OCI-LY1 (cell line): ENCODE measurements around the gene ASPSCR1.
"Not testable (repeated sequence)": the region's sequence is repeated elsewhere in the genome, so short reads cannot be mapped to it uniquely, and the experiment has no call there.

Experiments
- H2AFZ ChIP-seq: fragments of 200-600 bp; sonication (generic), shearing (Covaris generic); 2 replicates; pipeline ENCODE4 v1.6.0; 2014; ENCODE audit warnings: antibody characterized with exemption, mild to moderate bottlenecking, low read length
- H3F3A ChIP-seq: fragments of 200-600 bp; sonication (generic), shearing (Covaris generic); 2 replicates; pipeline ENCODE4 v1.6.0; 2014; ENCODE audit warnings: mild to moderate bottlenecking, antibody characterized with exemption, low read length, moderate library complexity; ENCODE audit not compliant: insufficient read depth
- H3K27ac ChIP-seq: fragments of 200-600 bp; sonication (generic); 2 replicates; pipeline ENCODE4 v1.5.1; 2014; ENCODE audit warnings: low read length, mixed run types, mild to moderate bottlenecking, low read depth; ENCODE audit not compliant: poor library complexity, severe bottlenecking
- H3K27me3 ChIP-seq: fragments of 200-600 bp; sonication (generic); 2 replicates; pipeline ENCODE4 v1.6.0; 2014; ENCODE audit warnings: antibody characterized with exemption, mild to moderate bottlenecking, low read length, moderate library complexity; ENCODE audit not compliant: insufficient read depth
- H3K36me3 ChIP-seq: fragments of 200-600 bp; sonication (generic); 2 replicates; pipeline ENCODE4 v1.6.1; 2014; ENCODE audit warnings: mild to moderate bottlenecking, antibody characterized with exemption, low read length, moderate library complexity, mixed read lengths; ENCODE audit not compliant: insufficient read depth
- H3K4me1 ChIP-seq: fragments of 200-600 bp; sonication (generic); 2 replicates; pipeline ENCODE4 v1.5.1; 2014; ENCODE audit warnings: mild to moderate bottlenecking, low read length, moderate library complexity; ENCODE audit not compliant: insufficient read depth, severe bottlenecking
- H3K4me2 ChIP-seq: fragments of 200-600 bp; sonication (generic), shearing (Covaris generic); 2 replicates; pipeline ENCODE4 v1.6.1; 2014; ENCODE audit warnings: low read length
- H3K4me3 ChIP-seq: fragments of 200-600 bp; sonication (generic); 2 replicates; pipeline ENCODE4 v1.5.1; 2014; ENCODE audit warnings: low read length, low read depth, mild to moderate bottlenecking, mixed read lengths; ENCODE audit not compliant: poor library complexity, severe bottlenecking
- H3K79me2 ChIP-seq: fragments of 200-600 bp; shearing (Covaris generic); 2 replicates; pipeline ENCODE4 v1.6.1; 2016; ENCODE audit warnings: mixed run types, low read length, mixed read lengths; ENCODE audit not compliant: insufficient read depth
- H3K9ac ChIP-seq: fragments of 200-600 bp; sonication (generic), shearing (Covaris generic); 2 replicates; pipeline ENCODE4 v1.6.1; 2014; ENCODE audit warnings: mild to moderate bottlenecking, low read length, mixed read lengths
- H3K9me2 ChIP-seq: fragments of 200-600 bp; sonication (generic), shearing (Covaris generic); 2 replicates; pipeline ENCODE4 v1.6.1; 2014; ENCODE audit warnings: low read depth, mild to moderate bottlenecking, low read length, mixed read lengths
- H3K9me3 ChIP-seq: fragments of 200-600 bp; shearing (Covaris generic); 2 replicates; pipeline ENCODE4 v1.6.1; 2014; ENCODE audit warnings: low read length, mixed read lengths
- H4K20me1 ChIP-seq: fragments of 200-600 bp; sonication (generic), shearing (Covaris generic); 2 replicates; pipeline ENCODE4 v1.6.0; 2016; ENCODE audit warnings: mild to moderate bottlenecking, low read length; ENCODE audit not compliant: insufficient read depth
- EZH2 ChIP-seq: fragments of 200-600 bp; sonication (generic), shearing (Covaris generic); IDR thresholded peaks from 2 replicates; pipeline ENCODE4 v1.8.0; 2017; ENCODE audit warnings: borderline replicate concordance, mixed run types, mild to moderate bottlenecking, antibody characterized with exemption, low read length, moderate library complexity, mixed read lengths
- TF ChIP-seq, protein P1 (sequence below): fragments of 200-600 bp; sonication (generic), shearing (Covaris generic); IDR thresholded peaks from 2 replicates; pipeline ENCODE4 v1.5.1; 2017; ENCODE audit warnings: mild to moderate bottlenecking, antibody characterized with exemption, low read length, moderate library complexity, mixed read lengths

The ASPSCR1 gene

DNA sequence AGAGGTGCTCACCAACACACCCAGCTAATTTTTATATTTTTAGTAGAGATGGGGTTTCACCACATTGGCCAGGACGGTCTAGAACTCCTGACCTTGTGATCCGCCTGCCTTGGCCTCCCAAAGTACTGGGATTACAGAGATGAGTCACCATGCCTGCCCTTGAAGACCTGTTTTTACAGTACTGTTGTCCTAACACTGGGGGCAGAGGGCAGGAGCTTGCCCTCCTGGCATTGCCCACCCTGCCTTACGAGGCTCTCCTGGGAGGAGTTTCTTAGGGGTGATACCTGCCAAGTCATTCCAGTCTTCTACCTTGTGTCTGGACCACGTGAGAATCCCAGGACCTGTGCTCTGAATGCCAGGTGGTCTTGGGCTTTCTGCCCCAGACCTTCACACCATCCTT is 2.7 kb downstream of the ASPSCR1 start:
- no peaks in the 10 kb centered on the region for H3K9me2 ChIP-seq
- peaks cover 17% of the 10 kb centered on the region for H3K4me1 ChIP-seq
- no peak overlapping the region for H3K9ac ChIP-seq
- no peaks in the 10 kb centered on the region for H4K20me1 ChIP-seq
- H3K27ac ChIP-seq, result no peak overlapping the region
- no peak overlapping the region for H3K4me3 ChIP-seq
- H3K9me3 ChIP-seq, result no peaks in the 10 kb centered on the region
- TF ChIP-seq EZH2, result no peak
- TF ChIP-seq, protein P1, sequence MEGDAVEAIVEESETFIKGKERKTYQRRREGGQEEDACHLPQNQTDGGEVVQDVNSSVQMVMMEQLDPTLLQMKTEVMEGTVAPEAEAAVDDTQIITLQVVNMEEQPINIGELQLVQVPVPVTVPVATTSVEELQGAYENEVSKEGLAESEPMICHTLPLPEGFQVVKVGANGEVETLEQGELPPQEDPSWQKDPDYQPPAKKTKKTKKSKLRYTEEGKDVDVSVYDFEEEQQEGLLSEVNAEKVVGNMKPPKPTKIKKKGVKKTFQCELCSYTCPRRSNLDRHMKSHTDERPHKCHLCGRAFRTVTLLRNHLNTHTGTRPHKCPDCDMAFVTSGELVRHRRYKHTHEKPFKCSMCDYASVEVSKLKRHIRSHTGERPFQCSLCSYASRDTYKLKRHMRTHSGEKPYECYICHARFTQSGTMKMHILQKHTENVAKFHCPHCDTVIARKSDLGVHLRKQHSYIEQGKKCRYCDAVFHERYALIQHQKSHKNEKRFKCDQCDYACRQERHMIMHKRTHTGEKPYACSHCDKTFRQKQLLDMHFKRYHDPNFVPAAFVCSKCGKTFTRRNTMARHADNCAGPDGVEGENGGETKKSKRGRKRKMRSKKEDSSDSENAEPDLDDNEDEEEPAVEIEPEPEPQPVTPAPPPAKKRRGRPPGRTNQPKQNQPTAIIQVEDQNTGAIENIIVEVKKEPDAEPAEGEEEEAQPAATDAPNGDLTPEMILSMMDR, result no peak
- H3K4me2 ChIP-seq, result no peak overlapping the region
- H2AFZ ChIP-seq, result no peak overlapping the region
- H3K79me2 ChIP-seq, result no peaks in the 10 kb centered on the region
- H3K27me3 ChIP-seq, result no peaks in the 10 kb centered on the region
- H3K36me3 ChIP-seq, result peaks cover 24% of the 10 kb centered on the region
- no peaks in the 10 kb centered on the region for H3F3A ChIP-seq

DNA sequence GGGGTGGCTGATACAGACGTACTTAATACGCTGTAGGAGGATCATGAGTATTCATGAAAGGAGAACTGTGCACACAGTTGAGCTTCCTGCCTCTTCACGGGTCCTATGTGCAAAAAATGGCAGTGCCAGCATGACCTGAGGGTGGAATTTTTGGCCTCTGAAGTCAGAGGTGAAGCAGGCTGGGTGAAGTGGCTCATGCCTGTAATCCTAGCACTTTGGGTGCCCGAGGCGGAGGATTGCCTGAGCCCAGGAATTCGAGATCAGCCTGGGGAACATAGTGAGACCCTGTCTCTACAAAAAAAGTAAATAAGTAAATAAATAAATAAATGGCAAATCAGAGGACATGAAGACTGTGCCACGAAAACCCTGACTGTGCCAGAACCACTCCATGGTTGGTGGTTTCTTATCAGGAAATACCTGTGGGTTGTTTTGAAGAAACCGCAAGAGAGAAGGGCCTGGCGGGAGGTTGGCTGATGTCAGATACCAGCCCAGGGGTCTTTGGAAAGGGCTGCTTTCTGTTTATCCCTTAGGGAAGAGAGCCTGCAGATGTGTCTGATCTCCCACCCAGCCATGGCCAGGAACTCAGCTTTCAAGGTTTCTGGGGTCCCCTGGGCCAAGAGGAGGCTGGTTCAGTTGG is 3.4 kb downstream of the ASPSCR1 start:
- H3K4me1 ChIP-seq, result peaks cover 17% of the 10 kb centered on the region
- H3K9me3 ChIP-seq, result no peaks in the 10 kb centered on the region
- peaks cover 31% of the 10 kb centered on the region for H3K36me3 ChIP-seq
- no peaks in the 10 kb centered on the region for H3K79me2 ChIP-seq
- H3K4me2 ChIP-seq, result no peak overlapping the region
- H3K27me3 ChIP-seq, result no peaks in the 10 kb centered on the region
- H3K4me3 ChIP-seq, result no peak overlapping the region
- no peaks in the 10 kb centered on the region for H3F3A ChIP-seq
- TF ChIP-seq, protein P1, result no peak
- TF ChIP-seq EZH2, result no peak
- H2AFZ ChIP-seq, result no peak overlapping the region
- H3K9ac ChIP-seq, result no peak overlapping the region
- no peak overlapping the region for H3K27ac ChIP-seq
- no peaks in the 10 kb centered on the region for H4K20me1 ChIP-seq
- H3K9me2 ChIP-seq, result no peaks in the 10 kb centered on the region

DNA sequence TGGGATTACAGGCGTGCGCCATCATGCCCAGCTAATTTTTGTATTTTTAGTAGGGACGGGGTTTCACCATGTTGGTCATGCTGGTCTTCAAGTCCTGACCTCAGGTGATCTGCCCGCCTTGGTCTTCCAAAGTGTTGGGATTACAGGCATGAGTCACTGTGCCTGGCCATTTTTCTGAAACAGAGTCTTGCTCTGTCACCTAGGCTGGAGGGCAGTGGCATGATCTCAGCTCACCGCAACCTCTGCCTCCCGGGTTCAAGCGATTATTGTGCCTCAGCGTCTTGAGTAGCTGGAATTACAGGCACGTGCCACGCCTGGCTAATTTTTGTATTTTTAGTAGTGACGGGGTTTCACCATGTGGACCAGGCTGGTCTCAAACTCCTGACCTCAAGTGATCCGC is 4.1 kb downstream of the ASPSCR1 start:
- H3K9me2 ChIP-seq, H2AFZ ChIP-seq, H4K20me1 ChIP-seq, H3K9ac ChIP-seq, H3K27me3 ChIP-seq, H3K9me3 ChIP-seq, H3F3A ChIP-seq, H3K27ac ChIP-seq, H3K79me2 ChIP-seq, H3K4me2 ChIP-seq, H3K4me3 ChIP-seq: not testable (repeated sequence)
- Histone ChIP-seq H3K4me1 (peaks cover 14% of the 10 kb centered on the region), H3K36me3 (peaks cover 34% of the 10 kb centered on the region)

DNA sequence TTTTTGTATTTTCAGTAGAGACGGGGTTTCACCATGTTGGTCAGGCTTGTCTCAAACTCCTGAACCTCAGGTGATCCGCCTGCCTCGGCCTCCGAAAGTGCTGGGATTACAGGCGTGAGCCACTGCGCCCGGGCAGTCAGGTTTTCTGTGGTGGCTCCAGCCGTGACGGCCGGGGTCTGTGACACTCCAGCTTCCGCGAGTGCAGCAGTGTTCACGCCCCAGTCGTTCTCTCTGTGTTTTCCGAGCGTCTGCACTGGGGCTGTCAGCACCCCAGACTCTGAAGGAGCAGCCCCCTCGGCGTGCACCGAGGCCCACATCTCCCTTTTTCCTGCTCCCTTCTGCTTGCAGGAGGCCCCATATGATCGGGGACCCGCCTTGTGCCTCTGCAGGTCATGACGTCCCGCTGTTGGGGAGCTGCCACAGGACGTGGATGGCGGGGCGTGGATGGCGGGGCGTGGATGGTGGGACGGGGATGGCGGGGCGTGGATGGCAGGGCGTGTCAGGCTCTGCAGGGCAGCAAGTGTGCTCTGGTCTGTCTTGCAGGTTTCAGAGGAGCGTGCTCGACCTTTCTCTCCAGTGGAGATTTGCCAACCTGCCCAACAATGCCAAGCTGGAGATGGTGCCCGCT is 5.7 kb downstream of the ASPSCR1 start:
- Histone ChIP-seq H3K36me3 (peaks cover 38% of the 10 kb centered on the region), H3K4me2 (no peak overlapping the region), H3K9ac (no peak overlapping the region), H3K4me1 (peaks cover 8% of the 10 kb centered on the region), H3K27me3 (no peaks in the 10 kb centered on the region), H2AFZ (no peak overlapping the region), H3K9me3 (no peaks in the 10 kb centered on the region), H3F3A (no peaks in the 10 kb centered on the region), H3K9me2 (no peaks in the 10 kb centered on the region), H3K27ac (no peak overlapping the region), H3K79me2 (no peaks in the 10 kb centered on the region), H3K4me3 (no peak overlapping the region), H4K20me1 (no peaks in the 10 kb centered on the region)
- TF ChIP-seq EZH2, result no peak
- TF ChIP-seq, protein P1, result no peak
